Activated T-cell treated with anti-CD3 and anti-CD28 coated beads, Interleukin-2, amount 50 U/mL, for 1 hour (primary cell): ENCODE data around the gene PLK5.
"Not testable (repeated sequence)": the region's sequence is repeated elsewhere in the genome, so short reads cannot be mapped to it uniquely, and the experiment has no call there.

Experiments
- DNase-seq: peaks from one replicate; pipeline ENCODE4 v3.0.0-alpha.2; 2020

The PLK5 gene

GRCh38 chr19:1526979-1527649 is 3.2 kb downstream of the PLK5 start:
- no peak for DNase-seq

GRCh38 chr19:1527650-1528309 is 3.9 kb downstream of the PLK5 start:
- no peak for DNase-seq

GRCh38 chr19:1528596-1529429 is 4.9 kb downstream of the PLK5 start:
- no peak for DNase-seq

GRCh38 chr19:1529430-1529816 is 5.5 kb downstream of the PLK5 start:
- DNase-seq = no peak

GRCh38 chr19:1530856-1531255 is 7.0 kb downstream of the PLK5 start:
- DNase-seq = not testable (repeated sequence)

GRCh38 chr19:1531587-1531986 is 7.7 kb downstream of the PLK5 start:
- no peak for DNase-seq

- DNase-seq = no peak
These were observed 8.1 kb downstream of the PLK5 start for GRCh38 chr19:1532003-1532402.

GRCh38 chr19:1533510-1534150 is 9.8 kb downstream of the PLK5 start:
- DNase-seq = no peak

GRCh38 chr19:1534972-1535371 is 11.1 kb downstream of the PLK5 start:
- DNase-seq = no peak

GRCh38 chr19:1535699-1536098 is 11.8 kb downstream of the PLK5 start:
- DNase-seq = not testable (repeated sequence)

GRCh38 chr19:1538978-1539377 is 15.1 kb downstream of the PLK5 start:
- no peak for DNase-seq

GRCh38 chr19:1539749-1540148 is 15.9 kb downstream of the PLK5 start:
- DNase-seq = not testable (repeated sequence)

- no peak for DNase-seq
These were observed 16.6 kb downstream of the PLK5 start for GRCh38 chr19:1540365-1540925.

- DNase-seq = no peak
These were observed 25.6 kb downstream of the PLK5 start for GRCh38 chr19:1549332-1549945.

GRCh38 chr19:1551068-1552040 is 27.5 kb downstream of the PLK5 start:
- DNase-seq = no peak

- no peak for DNase-seq
These were observed 29.5 kb downstream of the PLK5 start for GRCh38 chr19:1553415-1553814.

- DNase-seq = no peak
These were observed 31.1 kb downstream of the PLK5 start for GRCh38 chr19:1554968-1555367.

- DNase-seq = no peak
These were observed 31.9 kb downstream of the PLK5 start for GRCh38 chr19:1555487-1556389.

GRCh38 chr19:1556390-1557070 is 32.7 kb downstream of the PLK5 start:
- no peak for DNase-seq

GRCh38 chr19:1558552-1558951 is 34.7 kb downstream of the PLK5 start:
- DNase-seq = no peak
